Tibial nerve (tissue), 4 donors: ENCODE measurements around the gene CMIP. TPM values are rescaled to one million over a fixed set of nuclear protein-coding genes. Genes with fewer than 3 reads are reported as not detected.
A peak's percentile ranks its signal among the peaks of the same experiment; 100 is the strongest.

Source experiments
- DNase-seq, 2 donors: peaks; one replicate each; pipeline ENCODE4 v3.0.0-alpha.2; 2019; ENCODE audit warnings: low spot score in 2 of 2
- H3K27ac ChIP-seq, 4 donors: fragments of 200-600 bp; sonication (generic) in 3 of 4; one replicate each; pipeline ENCODE4 v1.5.1; 2017 to 2019; ENCODE audit warnings: mild to moderate bottlenecking in 1 of 4
- H3K27me3 ChIP-seq, 2 donors: fragments of 200-600 bp; sonication (generic) in 1 of 2; one replicate each; pipeline versions ENCODE4 v1.5.1 to v1.6.0; 2017 to 2019
- H3K36me3 ChIP-seq, 3 donors: fragments of 200-600 bp; sonication (generic); one replicate each; pipeline ENCODE4 v1.5.1; 2018 to 2019
- H3K4me1 ChIP-seq, 4 donors: fragments of 200-600 bp; sonication (generic) in 3 of 4; one replicate each; pipeline ENCODE4 v1.5.1; 2017 to 2019
- H3K4me3 ChIP-seq, 4 donors: fragments of 200-600 bp; sonication (generic) in 3 of 4; one replicate each; pipeline ENCODE4 v1.5.1; 2017 to 2019; ENCODE audit warnings: mild to moderate bottlenecking in 1 of 4, moderate library complexity in 1 of 4
- H3K9me3 ChIP-seq, 4 donors: fragments of 200-600 bp; sonication (generic) in 3 of 4; one replicate each; pipeline ENCODE4 v1.5.1; 2017 to 2019
- CTCF ChIP-seq, 5 experiments: fragments of 200-600 bp in 3 of 5; fragments of 450-650 bp in 2 of 5; sonication (generic) in 3 of 5; IDR thresholded peaks; one replicate each; pipeline ENCODE4 v1.5.1; 2016 to 2019; ENCODE audit warnings: antibody characterized with exemption in 5 of 5, mild to moderate bottlenecking in 3 of 5, moderate library complexity in 2 of 5
- EP300 ChIP-seq, 2 donors: sonication (generic); formaldehyde crosslinking; IDR thresholded peaks; one replicate each; pipeline ENCODE4 v1.6.1; 2017; ENCODE audit warnings: antibody characterized with exemption in 2 of 2, mild to moderate bottlenecking in 1 of 2
- POLR2A ChIP-seq, 2 donors: fragments of 450-650 bp; IDR thresholded peaks; one replicate each; pipeline ENCODE4 v1.6.1; 2017; ENCODE audit warnings: antibody characterized with exemption in 2 of 2, mild to moderate bottlenecking in 2 of 2, moderate library complexity in 2 of 2
- WGBS, 2 donors: methylation state at CpG; one replicate each; pipeline ENCODE4 v1.1.5; 2018; 5-methylcytosine and 5-hydroxymethylcytosine counted together
- total RNA-seq, 4 donors: library from RNA; depleted of rRNA; stranded (reverse); fragments of >200 nt; gene quantifications; one replicate each; pipeline ENCODE4 v1.1.0, GENCODE V29; 2016

The CMIP gene
- total RNA-seq, 4 donors from 2014 or later = 28.2 to 48.8 (median 31.8) TPM

GRCh38 chr16:81489547-81490267 lies 45.1 kb downstream of the CMIP start:
- Histone ChIP-seq H3K9me3 (no peaks in the 10 kb centered on the region), H3K4me3 (no peak overlapping the region), H3K36me3 (no peaks in the 10 kb centered on the region), H3K27ac (no peak overlapping the region), H3K27me3 (no peaks in the 10 kb centered on the region), H3K4me1 (peaks cover 0 to 87% (median 26%) of the 10 kb centered on the region in 4 donors)
- WGBS, 2 donors = 44 to 53% methylated on average over 12 of the region's 12 CpGs
- DNase-seq = no peak
- no peak for TF ChIP-seq POLR2A (IDR thresholded peaks at IDR 0.05)
- TF ChIP-seq CTCF (IDR thresholded peaks at IDR 0.05) = no peak
- no peak for TF ChIP-seq EP300 (IDR thresholded peaks at IDR 0.05)

GRCh38 chr16:81491541-81492188 lies 47.1 kb downstream of the CMIP start:
- no peaks in the 10 kb centered on the region for H3K27me3 ChIP-seq
- peak overlapping the region in 3 of 4 donors; percentile 34 to 80 (median 77) for H3K27ac ChIP-seq
- 68 to 69% methylated on average over 18 of the region's 18 CpGs for WGBS, 2 donors
- no peak for DNase-seq
- H3K4me1 ChIP-seq = peaks cover 0 to 88% (median 25%) of the 10 kb centered on the region in 4 donors
- no peak overlapping the region for H3K4me3 ChIP-seq
- TF ChIP-seq CTCF (IDR thresholded peaks at IDR 0.05) (no peak), EP300 (IDR thresholded peaks at IDR 0.05) (no peak), POLR2A (IDR thresholded peaks at IDR 0.05) (no peak)
- H3K36me3 ChIP-seq = no peaks in the 10 kb centered on the region
- no peaks in the 10 kb centered on the region for H3K9me3 ChIP-seq

- Histone ChIP-seq H3K4me3 (no peak overlapping the region), H3K4me1 (peaks cover 0 to 88% (median 27%) of the 10 kb centered on the region in 4 donors), H3K27ac (peak overlapping the region; percentile 30 to 80 (median 56)), H3K9me3 (no peaks in the 10 kb centered on the region), H3K27me3 (no peaks in the 10 kb centered on the region), H3K36me3 (no peaks in the 10 kb centered on the region)
- no peak for TF ChIP-seq EP300 (IDR thresholded peaks at IDR 0.05)
- TF ChIP-seq CTCF (IDR thresholded peaks at IDR 0.05) = no peak
- TF ChIP-seq POLR2A (IDR thresholded peaks at IDR 0.05) = no peak
- WGBS, 2 donors = 30 to 48% methylated on average over 14 of the region's 14 CpGs
- DNase-seq = no peak
Measured at GRCh38 chr16:81492311-81492761, 47.7 kb downstream of the CMIP start.

- WGBS, 2 donors = 83 to 87% methylated on average over 28 to 29 of the region's 29 CpGs
- no peak for TF ChIP-seq POLR2A (IDR thresholded peaks at IDR 0.05)
- no peak for TF ChIP-seq EP300 (IDR thresholded peaks at IDR 0.05)
- TF ChIP-seq CTCF (IDR thresholded peaks at IDR 0.05) = no peak
- DNase-seq = no peak
Measured at GRCh38 chr16:81492965-81493754, 48.6 kb downstream of the CMIP start.

More at GRCh38 chr16:81492965-81493754, 48.6 kb downstream of the CMIP start:
- Histone ChIP-seq H3K36me3 (no peaks in the 10 kb centered on the region), H3K4me1 (peaks cover 0 to 92% (median 32%) of the 10 kb centered on the region in 4 donors), H3K4me3 (no peak overlapping the region), H3K27ac (peak overlapping the region in 3 of 4 donors; percentile 13 to 80 (median 77)), H3K27me3 (no peaks in the 10 kb centered on the region), H3K9me3 (no peaks in the 10 kb centered on the region)
